Liver (tissue), 3 donors: ENCODE results near the gene ZNF524.

ENCODE experiments used
- RAD21 ChIP-seq, 2 donors: IDR thresholded peaks; 2 replicates each; pipeline ENCODE4 v1.6.1; 2016; ENCODE audit warnings: antibody characterized with exemption in 2 of 2, mild to moderate bottlenecking in 2 of 2
- RXRA ChIP-seq, 2 donors: IDR thresholded peaks; 2 replicates each; pipeline ENCODE4 v1.6.1; 2017 to 2018; ENCODE audit warnings: antibody characterized with exemption in 2 of 2, mild to moderate bottlenecking in 1 of 2
- SP1 ChIP-seq: IDR thresholded peaks from 2 replicates; pipeline ENCODE4 v1.6.1; 2018; ENCODE audit warnings: antibody characterized with exemption, mild to moderate bottlenecking
- YY1 ChIP-seq: IDR thresholded peaks from 2 replicates; pipeline ENCODE4 v1.6.1; 2016; ENCODE audit warnings: antibody characterized with exemption, mild to moderate bottlenecking
- TF ChIP-seq, protein P1 (sequence below): IDR thresholded peaks from 2 replicates; pipeline ENCODE4 v1.6.1; 2016; ENCODE audit warnings: antibody characterized with exemption, mild to moderate bottlenecking
- TF ChIP-seq, protein P2 (sequence below): fragments of 150-350 bp; IDR thresholded peaks from 2 replicates; pipeline ENCODE4 v1.5.1; 2017; ENCODE audit warnings: improper control_type of control experiment, low read depth, low read length; ENCODE audit not compliant: missing input control
- TF ChIP-seq, protein P3 (sequence below): IDR thresholded peaks from 2 replicates; pipeline ENCODE4 v1.6.1; 2016; ENCODE audit warnings: antibody characterized with exemption
- TF ChIP-seq, protein P4 (sequence below): IDR thresholded peaks from 2 replicates; pipeline ENCODE4 v1.6.1; 2016; ENCODE audit warnings: antibody characterized with exemption
- donor health status: healthy.
- donor health status: healthy.

DNA sequence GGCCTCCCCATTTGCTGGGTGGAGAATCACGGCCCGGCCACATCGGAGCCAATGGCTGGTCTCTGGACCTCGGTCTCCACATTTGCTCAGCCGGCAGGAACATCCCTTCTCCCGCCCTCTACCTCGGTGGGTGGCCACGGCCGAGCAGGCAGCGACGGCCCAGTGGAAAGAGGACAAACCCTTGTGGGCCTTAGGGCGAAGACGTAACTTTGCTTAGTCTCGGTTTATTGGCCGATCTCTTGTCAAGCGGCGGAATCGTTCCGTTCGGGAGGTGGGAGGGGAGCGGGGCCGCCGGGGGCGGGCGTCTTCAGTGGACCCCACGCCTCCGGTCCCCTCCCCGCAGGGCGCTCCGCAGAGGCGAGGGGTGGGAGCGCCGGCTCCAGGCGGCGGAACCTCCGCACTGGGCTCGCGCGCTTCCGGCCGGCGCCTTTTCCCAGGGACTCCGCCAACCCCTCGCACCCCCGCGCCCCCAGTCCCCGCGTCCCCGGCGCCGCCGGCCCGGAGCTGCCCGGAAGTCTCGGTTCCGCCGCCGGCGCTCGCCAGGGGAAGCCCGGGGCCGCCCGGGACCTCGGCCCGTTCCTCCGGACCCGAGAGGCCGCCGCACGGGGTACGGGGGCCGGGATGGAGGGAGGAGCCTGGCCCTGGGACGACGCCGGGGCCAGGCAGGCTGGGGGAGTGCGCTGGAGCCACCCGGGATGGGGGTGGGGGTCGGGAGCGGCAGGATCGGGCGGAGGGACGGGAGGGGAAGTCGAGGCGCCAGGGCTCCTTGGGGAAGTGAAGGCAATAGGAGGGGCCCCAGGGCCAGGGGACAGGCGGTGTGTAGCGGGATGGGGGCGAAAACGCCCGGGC lies 40.7 kb downstream of the ZNF524 start, which contains the start of gene ZNF580:
- TF ChIP-seq, protein P1, sequence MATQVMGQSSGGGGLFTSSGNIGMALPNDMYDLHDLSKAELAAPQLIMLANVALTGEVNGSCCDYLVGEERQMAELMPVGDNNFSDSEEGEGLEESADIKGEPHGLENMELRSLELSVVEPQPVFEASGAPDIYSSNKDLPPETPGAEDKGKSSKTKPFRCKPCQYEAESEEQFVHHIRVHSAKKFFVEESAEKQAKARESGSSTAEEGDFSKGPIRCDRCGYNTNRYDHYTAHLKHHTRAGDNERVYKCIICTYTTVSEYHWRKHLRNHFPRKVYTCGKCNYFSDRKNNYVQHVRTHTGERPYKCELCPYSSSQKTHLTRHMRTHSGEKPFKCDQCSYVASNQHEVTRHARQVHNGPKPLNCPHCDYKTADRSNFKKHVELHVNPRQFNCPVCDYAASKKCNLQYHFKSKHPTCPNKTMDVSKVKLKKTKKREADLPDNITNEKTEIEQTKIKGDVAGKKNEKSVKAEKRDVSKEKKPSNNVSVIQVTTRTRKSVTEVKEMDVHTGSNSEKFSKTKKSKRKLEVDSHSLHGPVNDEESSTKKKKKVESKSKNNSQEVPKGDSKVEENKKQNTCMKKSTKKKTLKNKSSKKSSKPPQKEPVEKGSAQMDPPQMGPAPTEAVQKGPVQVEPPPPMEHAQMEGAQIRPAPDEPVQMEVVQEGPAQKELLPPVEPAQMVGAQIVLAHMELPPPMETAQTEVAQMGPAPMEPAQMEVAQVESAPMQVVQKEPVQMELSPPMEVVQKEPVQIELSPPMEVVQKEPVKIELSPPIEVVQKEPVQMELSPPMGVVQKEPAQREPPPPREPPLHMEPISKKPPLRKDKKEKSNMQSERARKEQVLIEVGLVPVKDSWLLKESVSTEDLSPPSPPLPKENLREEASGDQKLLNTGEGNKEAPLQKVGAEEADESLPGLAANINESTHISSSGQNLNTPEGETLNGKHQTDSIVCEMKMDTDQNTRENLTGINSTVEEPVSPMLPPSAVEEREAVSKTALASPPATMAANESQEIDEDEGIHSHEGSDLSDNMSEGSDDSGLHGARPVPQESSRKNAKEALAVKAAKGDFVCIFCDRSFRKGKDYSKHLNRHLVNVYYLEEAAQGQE: no peak
- TF ChIP-seq, protein P2, sequence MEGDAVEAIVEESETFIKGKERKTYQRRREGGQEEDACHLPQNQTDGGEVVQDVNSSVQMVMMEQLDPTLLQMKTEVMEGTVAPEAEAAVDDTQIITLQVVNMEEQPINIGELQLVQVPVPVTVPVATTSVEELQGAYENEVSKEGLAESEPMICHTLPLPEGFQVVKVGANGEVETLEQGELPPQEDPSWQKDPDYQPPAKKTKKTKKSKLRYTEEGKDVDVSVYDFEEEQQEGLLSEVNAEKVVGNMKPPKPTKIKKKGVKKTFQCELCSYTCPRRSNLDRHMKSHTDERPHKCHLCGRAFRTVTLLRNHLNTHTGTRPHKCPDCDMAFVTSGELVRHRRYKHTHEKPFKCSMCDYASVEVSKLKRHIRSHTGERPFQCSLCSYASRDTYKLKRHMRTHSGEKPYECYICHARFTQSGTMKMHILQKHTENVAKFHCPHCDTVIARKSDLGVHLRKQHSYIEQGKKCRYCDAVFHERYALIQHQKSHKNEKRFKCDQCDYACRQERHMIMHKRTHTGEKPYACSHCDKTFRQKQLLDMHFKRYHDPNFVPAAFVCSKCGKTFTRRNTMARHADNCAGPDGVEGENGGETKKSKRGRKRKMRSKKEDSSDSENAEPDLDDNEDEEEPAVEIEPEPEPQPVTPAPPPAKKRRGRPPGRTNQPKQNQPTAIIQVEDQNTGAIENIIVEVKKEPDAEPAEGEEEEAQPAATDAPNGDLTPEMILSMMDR: no peak
- TF ChIP-seq, protein P3, sequence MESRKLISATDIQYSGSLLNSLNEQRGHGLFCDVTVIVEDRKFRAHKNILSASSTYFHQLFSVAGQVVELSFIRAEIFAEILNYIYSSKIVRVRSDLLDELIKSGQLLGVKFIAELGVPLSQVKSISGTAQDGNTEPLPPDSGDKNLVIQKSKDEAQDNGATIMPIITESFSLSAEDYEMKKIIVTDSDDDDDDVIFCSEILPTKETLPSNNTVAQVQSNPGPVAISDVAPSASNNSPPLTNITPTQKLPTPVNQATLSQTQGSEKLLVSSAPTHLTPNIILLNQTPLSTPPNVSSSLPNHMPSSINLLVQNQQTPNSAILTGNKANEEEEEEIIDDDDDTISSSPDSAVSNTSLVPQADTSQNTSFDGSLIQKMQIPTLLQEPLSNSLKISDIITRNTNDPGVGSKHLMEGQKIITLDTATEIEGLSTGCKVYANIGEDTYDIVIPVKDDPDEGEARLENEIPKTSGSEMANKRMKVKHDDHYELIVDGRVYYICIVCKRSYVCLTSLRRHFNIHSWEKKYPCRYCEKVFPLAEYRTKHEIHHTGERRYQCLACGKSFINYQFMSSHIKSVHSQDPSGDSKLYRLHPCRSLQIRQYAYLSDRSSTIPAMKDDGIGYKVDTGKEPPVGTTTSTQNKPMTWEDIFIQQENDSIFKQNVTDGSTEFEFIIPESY: no peak
- TF ChIP-seq RXRA (IDR thresholded peaks at IDR 0.05) (no peak), YY1 (no peak), RAD21 (IDR thresholded peaks at IDR 0.05) (no peak), SP1 (no peak)
- TF ChIP-seq, protein P4, sequence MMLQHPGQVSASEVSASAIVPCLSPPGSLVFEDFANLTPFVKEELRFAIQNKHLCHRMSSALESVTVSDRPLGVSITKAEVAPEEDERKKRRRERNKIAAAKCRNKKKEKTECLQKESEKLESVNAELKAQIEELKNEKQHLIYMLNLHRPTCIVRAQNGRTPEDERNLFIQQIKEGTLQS: no peak
